HepG2 (cell line): Measurements from ENCODE around the gene STRA6. TPM values are rescaled to one million over a fixed set of nuclear protein-coding genes. Genes with fewer than 3 reads are reported as not detected.
"Not testable (repeated sequence)": the region's sequence is repeated elsewhere in the genome, so short reads cannot be mapped to it uniquely, and the experiment has no call there.

ENCODE experiments used
- ATAC-seq: fragments of 200-7000 bp; cut with Tn5 transposase; 3 replicates; pipeline ENCODE4 v1.9.1; 2020; ENCODE audit warnings: mild to moderate bottlenecking, moderate library complexity
- BruUV-seq: library from RNA; stranded (reverse); fragments of 400-500 nt; replicated peaks from 2 replicates; lab custom pipeline; 2021; lab: Mats Ljungman, UMichigan
- CTCF ChIA-PET: fragments of 300-600 bp; formaldehyde crosslinking; extraction: SDS; loops from one replicate; lab custom pipeline; 2021; ENCODE audit warnings: low total read pairs, inconsistent platforms, low intra/inter-chr PET ratio; lab: Yijun Ruan, JAX
- POLR2A ChIA-PET: fragments of 350-600 bp; sonication (Branson Sonifier 250); formaldehyde crosslinking; loops from one replicate; lab custom pipeline; 2020; ENCODE audit warnings: antibody characterized with exemption, inconsistent platforms; lab: Yijun Ruan, JAX
- DNase-seq: peaks from one replicate; pipeline ENCODE4 v3.0.0-alpha.2; 2015; ENCODE audit warnings: low spot score
- FAIRE-seq: peaks from 3 replicates; lab custom pipeline; 2011; peaks lifted over from hg19 to GRCh38; lab: Jason Lieb, UNC
- H2AFZ ChIP-seq: one replicate; pipeline ENCODE4 v1.6.1; 2011; ENCODE audit warnings: low read length, inconsistent platforms
- H3K27ac ChIP-seq: fragments of 300-600 bp; 3 replicates; pipeline ENCODE4 v1.8.0; 2011; ENCODE audit warnings: mixed run types, mild to moderate bottlenecking, mixed read lengths, low read length, inconsistent platforms; ENCODE audit not compliant: insufficient read depth; ENCODE audit errors: extremely low read length
- H3K27me3 ChIP-seq, 2 experiments: fragments of 200-600 bp in 1 of 2; 2 replicates in 1 of 2; 3 replicates in 1 of 2; pipeline versions ENCODE4 v1.6.0 to v1.8.0; 2011; ENCODE audit warnings: low read length in 2 of 2, mild to moderate bottlenecking in 2 of 2, moderate library complexity in 2 of 2, inconsistent platforms in 1 of 2; ENCODE audit not compliant: insufficient read depth in 2 of 2, control insufficient read depth in 1 of 2
- H3K36me3 ChIP-seq, 2 experiments: fragments of 200-600 bp in 1 of 2; replicated peaks in 1 of 2; 2 replicates in 1 of 2; 3 replicates in 1 of 2; pipeline versions ENCODE4 v1.5.1 to v1.8.0; 2011; ENCODE audit warnings: low read length in 2 of 2, inconsistent platforms in 1 of 2; ENCODE audit not compliant: insufficient read depth in 2 of 2, control insufficient read depth in 1 of 2
- H3K4me1 ChIP-seq: 2 replicates; pipeline ENCODE4 v1.5.1; 2012; ENCODE audit warnings: low read length, inconsistent platforms; ENCODE audit not compliant: insufficient read depth
- H3K4me2 ChIP-seq: 2 replicates; pipeline ENCODE4 v1.6.0; 2011; ENCODE audit warnings: low read depth, low read length, inconsistent platforms
- H3K4me3 ChIP-seq, 3 experiments: fragments of 200-600 bp in 1 of 3; sonication (generic), shearing (Covaris generic) in 1 of 3; replicated peaks in 1 of 3; 2 replicates each; pipeline ENCODE4 v1.5.1; 2011 to 2016; ENCODE audit warnings: low read length in 3 of 3, inconsistent platforms in 2 of 3, low read depth in 2 of 3, mild to moderate bottlenecking in 2 of 3, control low read depth in 1 of 3, mixed read lengths in 1 of 3; ENCODE audit not compliant: insufficient read depth in 1 of 3
- H3K79me2 ChIP-seq: one replicate; pipeline ENCODE4 v1.6.1; 2011; ENCODE audit warnings: low read length, inconsistent platforms; ENCODE audit not compliant: insufficient read depth
- H3K9ac ChIP-seq: 2 replicates; pipeline ENCODE4 v1.6.0; 2011; ENCODE audit warnings: mild to moderate bottlenecking, low read depth, low read length, inconsistent platforms; ENCODE audit not compliant: insufficient read depth
- H3K9me3 ChIP-seq: 2 replicates; pipeline ENCODE4 v1.5.1; 2012; ENCODE audit warnings: mild to moderate bottlenecking, low read length
- H4K20me1 ChIP-seq: 2 replicates; pipeline ENCODE4 v1.6.0; 2011; ENCODE audit warnings: inconsistent platforms, mild to moderate bottlenecking, low read length, moderate library complexity; ENCODE audit not compliant: insufficient read depth
- ELK4 ChIP-seq: sonication (generic); formaldehyde crosslinking; IDR thresholded peaks from 2 replicates; pipeline ENCODE4 v1.9.0; 2021; ENCODE audit warnings: missing genetic modification reagents, borderline replicate concordance
- GATAD1 ChIP-seq: IDR thresholded peaks from 2 replicates; pipeline ENCODE4 v1.6.1; 2016; ENCODE audit warnings: missing genetic modification reagents, missing compliant biosample characterization
- IKZF5 ChIP-seq: IDR thresholded peaks from 2 replicates; pipeline ENCODE4 v1.6.1; 2018; ENCODE audit warnings: missing genetic modification reagents, mild to moderate bottlenecking, missing compliant biosample characterization
- MBNL3 ChIP-seq: fragments of 250-450 bp; sonication (Bioruptor Pico); conservative IDR thresholded peaks from 2 replicates; pipeline ENCODE4 v1.8.0; 2022; ENCODE audit warnings: mild to moderate bottlenecking, inconsistent platforms
- MIER3 ChIP-seq: IDR thresholded peaks from 2 replicates; pipeline ENCODE4 v1.6.1; 2016; ENCODE audit warnings: missing compliant biosample characterization, borderline replicate concordance
- REL ChIP-seq: sonication (generic); formaldehyde crosslinking; conservative IDR thresholded peaks from 2 replicates; pipeline ENCODE4 v1.8.0; 2022; ENCODE audit warnings: mild to moderate bottlenecking, missing genetic modification reagents, moderate library complexity
- SRSF4 ChIP-seq: fragments of 200-400 bp; formaldehyde crosslinking; IDR thresholded peaks from one replicate; pipeline ENCODE4 v1.6.1; 2018; ENCODE audit warnings: mild to moderate bottlenecking, low read depth, low read length, moderate library complexity; ENCODE audit not compliant: poor library complexity, severe bottlenecking
- THAP9 ChIP-seq: sonication (generic); formaldehyde crosslinking; IDR thresholded peaks from 2 replicates; pipeline ENCODE4; 2020; ENCODE audit warnings: missing genetic modification reagents, mild to moderate bottlenecking, borderline replicate concordance
- ZEB1 ChIP-seq: IDR thresholded peaks from 2 replicates; pipeline ENCODE4 v1.6.1; 2012; ENCODE audit warnings: mild to moderate bottlenecking, low read depth, inconsistent platforms; ENCODE audit not compliant: insufficient replicate concordance
- ZKSCAN5 ChIP-seq: sonication (generic); formaldehyde crosslinking; IDR thresholded peaks from 2 replicates; pipeline ENCODE4 v1.5.1; 2020; ENCODE audit warnings: mild to moderate bottlenecking, missing genetic modification reagents
- ZNF224 ChIP-seq: sonication (generic); formaldehyde crosslinking; IDR thresholded peaks from 2 replicates; pipeline ENCODE4 v1.5.0; 2020; ENCODE audit warnings: mild to moderate bottlenecking, missing genetic modification reagents
- ZNF225 ChIP-seq: sonication (generic); formaldehyde crosslinking; IDR thresholded peaks from 2 replicates; pipeline ENCODE4 v1.4.0; 2020; ENCODE audit warnings: mild to moderate bottlenecking, missing genetic modification reagents
- ZNF468 ChIP-seq: sonication (generic); formaldehyde crosslinking; IDR thresholded peaks from 2 replicates; pipeline ENCODE4 v1.8.0; 2022; ENCODE audit warnings: mild to moderate bottlenecking, moderate library complexity, missing genetic modification reagents
- WGBS: methylation state at CpG from one replicate; pipeline ENCODE4 v1.1.6; 2017; ENCODE audit warnings: low lambda C conversion rate; 5-methylcytosine and 5-hydroxymethylcytosine counted together
- in situ Hi-C: cut with HindIII; loops from 2 replicates; pipeline ENCODE4 v1.10.0; 2017; ENCODE audit warnings: low pct_unique_long_range_greater_than_20kb; ENCODE audit not compliant: extremely low pct_ligation_motif_present
- intact Hi-C: fragments of 100-400 bp; cut with micrococcal nuclease; formaldehyde crosslinking; loops from one replicate; pipeline ENCODE4 v1.10.0; 2022; ENCODE audit not compliant: unreplicated experiment
- polyA plus RNA-seq, 8 experiments: library from polyadenylated mRNA; depleted of rRNA in 3 of 8; stranded (reverse) in 7 of 8; unstranded in 1 of 8; fragments of >200 nt; fragmentation: Illumina TruSeq in 4 of 8; extraction: Trizol in 4 of 8; gene quantifications; 2 replicates each; pipeline versions ENCODE4 v1.2.1 to v1.2.3, GENCODE V29; 2011 to 2016; ENCODE audit warnings: low read depth in 4 of 8, missing spikeins in 1 of 8, mixed read lengths in 1 of 8; ENCODE audit not compliant: insufficient read depth in 1 of 8
- total RNA-seq, 5 experiments: library from RNA; depleted of rRNA; stranded (reverse); fragments of >200 nt; fragmentation: Illumina TruSeq; extraction: Trizol; gene quantifications; 2 replicates each; pipeline ENCODE4 v1.2.3, GENCODE V29; 2016; ENCODE audit warnings: low read depth in 1 of 5

STRA6 gene
- total and polyA plus RNA-seq, 2 of the 13 experiments (the other 11 are each of a cell fraction or from before 2014, with no cell fraction given): 1.6 to 2.1 TPM

- BruUV-seq, H3K27me3 ChIP-seq, H4K20me1 ChIP-seq, H3K9me3 ChIP-seq, DNase-seq, H2AFZ ChIP-seq, H3K4me1 ChIP-seq, intact Hi-C loops, ATAC-seq, H3K4me2 ChIP-seq, H3K27ac ChIP-seq, H3K4me3 ChIP-seq, FAIRE-seq, POLR2A ChIA-PET, H3K9ac ChIP-seq, H3K36me3 ChIP-seq, CTCF ChIA-PET, in situ Hi-C loops, H3K79me2 ChIP-seq: not testable (repeated sequence)
- WGBS: 0% methylated on average over 3 of the region's 3 CpGs
Measured at GRCh38 chr15:74160390-74160789, 42.2 kb downstream of the STRA6 start.

GRCh38 chr15:74159773-74160172, 42.8 kb downstream of the STRA6 start:
- no peak overlapping the region for H3K4me3 ChIP-seq
- intact Hi-C loops: loop anchor here (1.0 kb wide), 1 partner anchor 8 kb away; no protein-coding TSS in a partner anchor
- H3K36me3 ChIP-seq: no peaks in the 10 kb centered on the region
- BruUV-seq: no TSS peak
- no peak for FAIRE-seq
- TF ChIP-seq ZNF225 (CRISPR knock-in tag): no peak
- no peak for TF ChIP-seq MBNL3 (CRISPR knock-in tag)
- TF ChIP-seq GATAD1 (CRISPR knock-in tag): no peak
- no peak for TF ChIP-seq MIER3
- no peak for TF ChIP-seq SRSF4
- TF ChIP-seq IKZF5 (CRISPR knock-in tag): no peak
- no peak for TF ChIP-seq THAP9 (CRISPR knock-in tag)
- no peak for TF ChIP-seq REL (CRISPR knock-in tag)
- TF ChIP-seq ELK4 (CRISPR knock-in tag): no peak
- TF ChIP-seq ZKSCAN5 (CRISPR knock-in tag): no peak
- TF ChIP-seq ZEB1: no peak
- TF ChIP-seq ZNF224 (CRISPR knock-in tag): no peak
- no peak for TF ChIP-seq ZNF468 (CRISPR knock-in tag)
- H3K27ac ChIP-seq: no peak overlapping the region
- in situ Hi-C loops: no loop called here
- H4K20me1 ChIP-seq: no peaks in the 10 kb centered on the region
- no peak overlapping the region for H3K9ac ChIP-seq
- no peaks in the 10 kb centered on the region for H3K79me2 ChIP-seq
- ChIA-PET CTCF (no interaction called here), POLR2A (no interaction called here)
- no peaks in the 10 kb centered on the region for H3K9me3 ChIP-seq
- H3K4me1 ChIP-seq: no peaks in the 10 kb centered on the region
- no peak overlapping the region for H2AFZ ChIP-seq
- no peak for ATAC-seq
- H3K27me3 ChIP-seq: peaks cover 1 to 5% of the 10 kb centered on the region in 2 experiments; a peak in 2 of 5 replicates
- no peak for DNase-seq
- H3K4me2 ChIP-seq: no peak overlapping the region
- 58% methylated on average over 1 of the region's 1 CpG for WGBS
